GM18517 (cell line): ENCODE measurements around the gene KCNQ1.

Source experiments
- ATAC-seq: cut with Tn5 transposase; IDR thresholded peaks from one replicate; pipeline ENCODE4 v1.9.1; 2021; ENCODE audit warnings: mild to moderate bottlenecking, moderate library complexity; ENCODE audit not compliant: unreplicated experiment

The KCNQ1 gene

GRCh38 chr11:2660357-2660939, 215.6 kb downstream of the KCNQ1 start:
- ATAC-seq = no peak

- ATAC-seq = no peak
Observed at GRCh38 chr11:2661173-2662023, 216.6 kb downstream of the KCNQ1 start.

GRCh38 chr11:2662024-2662312, 217.2 kb downstream of the KCNQ1 start:
- ATAC-seq = no peak

GRCh38 chr11:2662430-2663299, 217.9 kb downstream of the KCNQ1 start:
- ATAC-seq = no peak

GRCh38 chr11:2663506-2663905, 218.7 kb downstream of the KCNQ1 start:
- ATAC-seq = no peak

- ATAC-seq = no peak
Observed at GRCh38 chr11:2663915-2664314, 219.1 kb downstream of the KCNQ1 start.

- ATAC-seq = no peak
Observed at GRCh38 chr11:2664376-2664775, 219.6 kb downstream of the KCNQ1 start.

- no peak for ATAC-seq
Observed at GRCh38 chr11:2664791-2665525, 220.2 kb downstream of the KCNQ1 start.

GRCh38 chr11:2665526-2666400, 221.0 kb downstream of the KCNQ1 start:
- no peak for ATAC-seq

- ATAC-seq = no peak
Observed at GRCh38 chr11:2666401-2666741, 221.6 kb downstream of the KCNQ1 start.

GRCh38 chr11:2666828-2667570, 222.2 kb downstream of the KCNQ1 start:
- no peak for ATAC-seq

- no peak for ATAC-seq
Observed at GRCh38 chr11:2667940-2668339, 223.1 kb downstream of the KCNQ1 start.

GRCh38 chr11:2668876-2669275, 224.1 kb downstream of the KCNQ1 start:
- no peak for ATAC-seq

GRCh38 chr11:2669634-2670469, 225.0 kb downstream of the KCNQ1 start:
- no peak for ATAC-seq

- no peak for ATAC-seq
Observed at GRCh38 chr11:2670541-2671100, 225.8 kb downstream of the KCNQ1 start.

- ATAC-seq = no peak
Observed at GRCh38 chr11:2671748-2672147, 226.9 kb downstream of the KCNQ1 start.

- ATAC-seq = no peak
Observed at GRCh38 chr11:2672553-2673249, 227.9 kb downstream of the KCNQ1 start.

GRCh38 chr11:2673250-2673610, 228.4 kb downstream of the KCNQ1 start:
- no peak for ATAC-seq
